ENCODE data around the gene GALNT9.

The GALNT9 gene

DNA sequence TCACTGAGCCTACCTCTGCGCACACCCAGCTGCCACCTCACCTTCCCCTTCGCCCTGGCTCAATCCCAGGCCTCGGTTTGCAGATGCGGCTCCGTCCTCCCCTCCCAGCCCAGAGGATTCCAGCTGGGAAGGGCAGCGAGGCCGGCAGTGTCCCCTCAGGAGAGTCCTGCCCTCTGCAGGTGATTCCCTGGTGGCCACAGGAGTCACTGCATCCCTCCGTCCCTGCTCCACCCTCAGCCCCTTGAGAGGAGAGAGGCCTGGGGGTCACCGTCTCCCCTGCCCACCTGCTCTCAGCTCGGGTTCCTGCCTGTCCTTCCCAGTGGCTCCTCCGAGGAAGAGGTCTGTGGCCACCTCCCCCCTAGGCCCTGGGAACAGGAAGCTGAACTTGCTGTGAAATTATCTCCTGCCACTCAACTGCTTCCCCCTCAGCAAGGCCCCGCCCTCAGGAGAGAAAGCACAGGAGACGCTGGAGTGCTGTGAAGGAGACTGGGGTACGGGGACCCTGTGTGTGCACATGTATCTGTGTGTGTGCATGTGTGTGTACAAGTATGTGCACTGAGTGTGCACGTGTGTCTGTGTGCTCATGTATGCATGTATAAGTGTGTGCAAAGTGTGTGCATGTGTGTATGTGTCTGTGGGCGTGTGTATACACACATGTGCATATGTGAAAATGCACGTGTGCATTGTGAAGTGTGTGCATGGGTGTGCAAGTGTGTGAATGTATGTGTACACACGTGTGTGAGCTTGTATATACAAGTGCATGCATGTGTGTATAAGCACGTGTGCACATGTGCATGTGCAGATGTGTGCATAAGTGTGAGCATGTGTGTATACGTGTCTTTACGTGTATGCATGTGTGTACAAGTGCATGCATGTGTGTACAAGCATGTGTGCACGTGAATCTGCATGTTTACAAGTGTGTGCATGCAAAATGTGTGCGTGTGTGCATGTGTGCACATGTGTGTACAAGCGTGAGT, 13.2 kb upstream of the GALNT9 start:
- DNase-seq (ENCODE audit: low read depth): no peak
- in situ Hi-C loops (cut with HindIII; ENCODE audit: low sequenced_read_pairs): no loop called here

DNA sequence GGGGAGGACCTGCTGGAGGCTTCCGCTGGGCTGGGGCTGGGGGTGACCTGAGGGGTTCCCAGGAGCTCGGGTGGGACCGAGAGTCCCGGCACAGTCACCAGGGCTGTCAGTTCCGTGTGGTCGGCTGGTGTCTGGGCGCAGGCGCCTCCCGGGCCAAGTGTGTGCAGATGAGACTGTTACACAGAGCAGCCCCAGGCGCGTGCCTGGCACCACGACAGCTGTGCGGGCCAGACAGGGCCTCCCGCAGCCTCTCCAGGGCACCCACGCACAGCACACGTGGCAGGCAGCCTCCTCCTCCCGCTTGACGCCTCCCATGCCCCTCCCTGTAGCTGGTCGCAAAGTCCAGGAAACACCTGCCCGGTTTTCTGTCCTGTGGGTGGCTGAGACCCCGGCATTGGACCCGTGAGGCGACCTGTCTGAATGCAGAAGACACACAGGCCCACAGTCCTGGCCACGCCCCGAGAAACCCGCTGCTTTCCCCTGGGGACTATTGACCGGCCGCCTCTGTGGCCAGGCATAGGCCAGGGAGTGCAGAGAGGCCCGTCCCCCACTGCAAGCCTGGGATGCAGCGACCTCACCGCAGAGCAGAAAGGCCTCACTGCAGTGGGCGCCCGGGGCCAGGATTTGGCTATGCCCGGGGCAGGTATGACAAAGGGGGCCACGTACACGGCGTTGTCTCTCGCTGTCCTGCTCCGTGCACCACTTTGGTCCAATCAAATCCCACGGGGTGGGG, 12.1 kb upstream of the GALNT9 start:
- no peak for DNase-seq (ENCODE audit: low read depth)
- TF ChIP-seq, protein P1, sequence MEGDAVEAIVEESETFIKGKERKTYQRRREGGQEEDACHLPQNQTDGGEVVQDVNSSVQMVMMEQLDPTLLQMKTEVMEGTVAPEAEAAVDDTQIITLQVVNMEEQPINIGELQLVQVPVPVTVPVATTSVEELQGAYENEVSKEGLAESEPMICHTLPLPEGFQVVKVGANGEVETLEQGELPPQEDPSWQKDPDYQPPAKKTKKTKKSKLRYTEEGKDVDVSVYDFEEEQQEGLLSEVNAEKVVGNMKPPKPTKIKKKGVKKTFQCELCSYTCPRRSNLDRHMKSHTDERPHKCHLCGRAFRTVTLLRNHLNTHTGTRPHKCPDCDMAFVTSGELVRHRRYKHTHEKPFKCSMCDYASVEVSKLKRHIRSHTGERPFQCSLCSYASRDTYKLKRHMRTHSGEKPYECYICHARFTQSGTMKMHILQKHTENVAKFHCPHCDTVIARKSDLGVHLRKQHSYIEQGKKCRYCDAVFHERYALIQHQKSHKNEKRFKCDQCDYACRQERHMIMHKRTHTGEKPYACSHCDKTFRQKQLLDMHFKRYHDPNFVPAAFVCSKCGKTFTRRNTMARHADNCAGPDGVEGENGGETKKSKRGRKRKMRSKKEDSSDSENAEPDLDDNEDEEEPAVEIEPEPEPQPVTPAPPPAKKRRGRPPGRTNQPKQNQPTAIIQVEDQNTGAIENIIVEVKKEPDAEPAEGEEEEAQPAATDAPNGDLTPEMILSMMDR (IDR thresholded peaks at IDR 0.05; ENCODE audit: low read depth, low read length, missing control alignments): no peak
- H3K4me3 ChIP-seq (ENCODE audit: low read depth, low read length): no peak overlapping the region
- in situ Hi-C loops (cut with HindIII; ENCODE audit: low sequenced_read_pairs): no loop called here

More for the DNA sequence above, 13.2 kb upstream of the GALNT9 start:
- TF ChIP-seq, protein P1 (IDR thresholded peaks at IDR 0.05; ENCODE audit: low read depth, low read length, missing control alignments): no peak
- H3K4me3 ChIP-seq (ENCODE audit: low read depth, low read length): no peak overlapping the region

DNA sequence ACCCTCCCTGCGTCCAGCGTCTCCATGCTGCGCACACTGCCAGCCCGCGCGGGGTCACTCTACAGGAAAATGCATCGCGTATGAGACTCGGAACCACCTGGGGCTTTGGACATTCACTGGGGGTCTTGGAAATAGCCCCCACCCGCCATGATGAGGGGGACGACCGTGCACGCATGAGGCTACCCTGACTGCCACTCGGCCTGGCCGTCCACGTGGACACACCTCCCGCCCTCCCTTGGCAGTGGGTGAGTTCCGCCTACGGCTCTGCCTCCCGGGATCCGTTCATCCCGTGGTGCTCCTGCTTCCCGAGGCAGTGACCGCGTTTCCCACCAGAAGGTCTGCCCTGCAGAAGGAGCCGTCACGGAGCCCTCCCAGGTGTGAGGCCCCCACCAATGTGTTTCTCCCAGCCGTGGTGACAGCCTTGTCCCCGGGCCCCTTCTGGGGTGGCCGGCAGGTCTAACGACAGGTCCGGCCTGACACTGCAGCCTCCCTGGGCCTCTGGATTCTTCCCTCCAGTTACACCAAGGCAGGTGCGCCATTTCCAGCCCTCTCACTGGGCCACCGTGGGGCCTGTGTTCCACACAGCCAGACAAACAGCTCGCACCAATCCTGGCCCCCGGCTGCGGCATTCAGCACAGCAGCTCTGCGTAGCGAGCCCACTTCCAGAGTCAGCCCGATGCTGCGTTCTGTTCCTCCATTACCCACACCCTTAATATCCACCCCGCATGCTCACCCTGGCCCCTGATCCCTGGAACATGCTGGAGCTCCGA, 11.1 kb upstream of the GALNT9 start:
- TF ChIP-seq, protein P1 (IDR thresholded peaks at IDR 0.05; ENCODE audit: low read depth, low read length, missing control alignments): no peak
- in situ Hi-C loops (cut with HindIII; ENCODE audit: low sequenced_read_pairs): no loop called here
- H3K4me3 ChIP-seq (ENCODE audit: low read depth, low read length): no peak overlapping the region
- DNase-seq (ENCODE audit: low read depth): no peak

DNA sequence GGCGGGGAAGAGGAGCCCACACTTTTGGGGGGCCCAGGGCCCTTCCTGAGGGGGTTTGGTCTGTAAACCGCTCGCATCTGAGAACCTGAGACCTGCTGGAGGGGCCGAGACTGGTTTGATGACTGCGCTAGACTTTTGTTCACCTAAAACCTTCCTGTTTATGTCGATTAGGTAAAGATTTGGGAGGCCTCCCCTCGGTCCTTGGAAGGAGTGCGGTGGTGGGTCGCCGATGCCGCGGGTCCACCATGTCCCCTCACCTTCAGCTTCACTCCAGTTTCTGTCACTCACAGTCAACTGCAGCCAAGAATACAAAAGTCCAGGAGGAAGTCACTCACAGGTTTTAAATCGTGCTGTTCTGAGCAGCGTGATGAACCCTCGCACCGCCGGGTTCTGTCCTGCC, 10.5 kb upstream of the GALNT9 start:
- no peak overlapping the region for H3K4me3 ChIP-seq (ENCODE audit: low read depth, low read length)
- in situ Hi-C loops (cut with HindIII; ENCODE audit: low sequenced_read_pairs): no loop called here
- no peak for DNase-seq (ENCODE audit: low read depth)
- TF ChIP-seq, protein P1 (IDR thresholded peaks at IDR 0.05; ENCODE audit: low read depth, low read length, missing control alignments): no peak

DNA sequence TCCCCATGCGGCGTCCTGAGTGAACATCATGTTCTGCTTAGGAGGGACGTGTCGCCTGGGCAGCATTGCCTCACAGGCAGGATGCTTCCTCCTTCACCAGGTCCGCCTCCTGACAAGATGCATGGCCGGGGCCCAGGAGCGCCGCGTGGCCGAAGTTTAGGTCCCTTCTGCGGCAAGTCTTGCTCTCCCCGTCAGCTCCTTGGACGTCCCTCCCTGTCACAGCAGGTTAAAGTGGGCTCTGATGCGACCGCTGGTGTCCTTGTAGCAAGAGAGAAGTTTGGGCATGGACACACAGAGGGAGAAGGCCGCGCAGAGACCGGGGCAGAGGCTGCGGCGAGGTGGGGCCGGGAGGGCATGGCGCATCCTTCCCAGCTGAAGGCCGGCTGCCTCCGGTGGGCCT, 9.4 kb upstream of the GALNT9 start:
- no peak for DNase-seq (ENCODE audit: low read depth)
- no peak overlapping the region for H3K4me3 ChIP-seq (ENCODE audit: low read depth, low read length)
- TF ChIP-seq, protein P1 (IDR thresholded peaks at IDR 0.05; ENCODE audit: low read depth, low read length, missing control alignments): no peak
- in situ Hi-C loops (cut with HindIII; ENCODE audit: low sequenced_read_pairs): no loop called here

- no peak overlapping the region for H3K4me3 ChIP-seq (ENCODE audit: low read depth, low read length)
- DNase-seq (ENCODE audit: low read depth): no peak
- in situ Hi-C loops (cut with HindIII; ENCODE audit: low sequenced_read_pairs): no loop called here
- TF ChIP-seq, protein P1 (IDR thresholded peaks at IDR 0.05; ENCODE audit: low read depth, low read length, missing control alignments): no peak
These were observed 8.9 kb upstream of the GALNT9 start for GRCh38 chr12:132338311-132338710.
